ENCODE measurements around the gene NCBP3.

NCBP3 gene

GRCh38 chr17:3867606-3868005 lies 21.6 kb upstream of the NCBP3 start:
- Histone ChIP-seq H3K4me2 (ENCODE audit: low read length) (no peak overlapping the region), H3K79me2 (no peaks in the 10 kb centered on the region), H3K4me3 (ENCODE audit: low read depth, low read length) (no peak overlapping the region), H3K27ac (no peak overlapping the region), H3K4me1 (no peaks in the 10 kb centered on the region), H3K9ac (no peak overlapping the region), H3K27me3 (ENCODE audit: control insufficient read depth, insufficient read depth, low read length) (no peaks in the 10 kb centered on the region), H3K36me3 (ENCODE audit: control insufficient read depth, insufficient read depth, low read length) (no peaks in the 10 kb centered on the region), H2AFZ (no peak overlapping the region), H3K9me3 (ENCODE audit: control insufficient read depth, low read length) (no peaks in the 10 kb centered on the region)
- no peak for TF ChIP-seq CTCF (IDR thresholded peaks at IDR 0.05)

GRCh38 chr17:3867106-3867505 lies 21.1 kb upstream of the NCBP3 start:
- Histone ChIP-seq H3K4me2 (ENCODE audit: low read length) (no peak overlapping the region), H3K27ac (no peak overlapping the region), H3K9me3 (ENCODE audit: control insufficient read depth, low read length) (no peaks in the 10 kb centered on the region), H3K79me2 (no peaks in the 10 kb centered on the region), H3K36me3 (ENCODE audit: control insufficient read depth, insufficient read depth, low read length) (no peaks in the 10 kb centered on the region), H3K4me1 (no peaks in the 10 kb centered on the region), H3K4me3 (ENCODE audit: low read depth, low read length) (no peak overlapping the region), H3K9ac (no peak overlapping the region), H2AFZ (no peak overlapping the region), H3K27me3 (ENCODE audit: control insufficient read depth, insufficient read depth, low read length) (no peaks in the 10 kb centered on the region)
- TF ChIP-seq CTCF (IDR thresholded peaks at IDR 0.05): no peak

GRCh38 chr17:3866276-3866675 lies 20.2 kb upstream of the NCBP3 start:
- Histone ChIP-seq H3K4me1 (no peaks in the 10 kb centered on the region), H3K36me3 (ENCODE audit: control insufficient read depth, insufficient read depth, low read length) (no peaks in the 10 kb centered on the region), H3K9ac (no peak overlapping the region), H3K79me2 (no peaks in the 10 kb centered on the region), H2AFZ (no peak overlapping the region), H3K4me2 (ENCODE audit: low read length) (no peak overlapping the region), H3K9me3 (ENCODE audit: control insufficient read depth, low read length) (no peaks in the 10 kb centered on the region), H3K27me3 (ENCODE audit: control insufficient read depth, insufficient read depth, low read length) (no peaks in the 10 kb centered on the region), H3K27ac (no peak overlapping the region), H3K4me3 (ENCODE audit: low read depth, low read length) (no peak overlapping the region)
- no peak for TF ChIP-seq CTCF (IDR thresholded peaks at IDR 0.05)

- no peaks in the 10 kb centered on the region for H3K9me3 ChIP-seq (ENCODE audit: control insufficient read depth, low read length)
- no peaks in the 10 kb centered on the region for H3K36me3 ChIP-seq (ENCODE audit: control insufficient read depth, insufficient read depth, low read length)
- H3K4me1 ChIP-seq: no peaks in the 10 kb centered on the region
- no peak overlapping the region for H2AFZ ChIP-seq
- no peak overlapping the region for H3K4me3 ChIP-seq (ENCODE audit: low read depth, low read length)
- H3K4me2 ChIP-seq (ENCODE audit: low read length): no peak overlapping the region
- TF ChIP-seq CTCF (IDR thresholded peaks at IDR 0.05): no peak
- no peak overlapping the region for H3K27ac ChIP-seq
- H3K9ac ChIP-seq: no peak overlapping the region
- H3K27me3 ChIP-seq (ENCODE audit: control insufficient read depth, insufficient read depth, low read length): no peaks in the 10 kb centered on the region
- H3K79me2 ChIP-seq: no peaks in the 10 kb centered on the region
Measured at GRCh38 chr17:3865176-3865575, 19.1 kb upstream of the NCBP3 start.

GRCh38 chr17:3864534-3864933 lies 18.5 kb upstream of the NCBP3 start:
- Histone ChIP-seq H2AFZ (no peak overlapping the region), H3K79me2 (no peaks in the 10 kb centered on the region), H3K27me3 (ENCODE audit: control insufficient read depth, insufficient read depth, low read length) (no peaks in the 10 kb centered on the region), H3K4me2 (ENCODE audit: low read length) (no peak overlapping the region), H3K9me3 (ENCODE audit: control insufficient read depth, low read length) (no peaks in the 10 kb centered on the region), H3K36me3 (ENCODE audit: control insufficient read depth, insufficient read depth, low read length) (no peaks in the 10 kb centered on the region), H3K4me3 (ENCODE audit: low read depth, low read length) (no peak overlapping the region), H3K9ac (no peak overlapping the region), H3K4me1 (no peaks in the 10 kb centered on the region), H3K27ac (no peak overlapping the region)
- no peak for TF ChIP-seq CTCF (IDR thresholded peaks at IDR 0.05)
